ENCODE data around the gene DOCK1. TPM values are rescaled to one million over a fixed set of nuclear protein-coding genes. Genes with fewer than 3 reads are reported as not detected.

DOCK1 gene
- total and polyA plus RNA-seq, 7 experiments from 2014 or later, result 0.11 to 1.2 (median 0.34) TPM; not detected in 2

DNA sequence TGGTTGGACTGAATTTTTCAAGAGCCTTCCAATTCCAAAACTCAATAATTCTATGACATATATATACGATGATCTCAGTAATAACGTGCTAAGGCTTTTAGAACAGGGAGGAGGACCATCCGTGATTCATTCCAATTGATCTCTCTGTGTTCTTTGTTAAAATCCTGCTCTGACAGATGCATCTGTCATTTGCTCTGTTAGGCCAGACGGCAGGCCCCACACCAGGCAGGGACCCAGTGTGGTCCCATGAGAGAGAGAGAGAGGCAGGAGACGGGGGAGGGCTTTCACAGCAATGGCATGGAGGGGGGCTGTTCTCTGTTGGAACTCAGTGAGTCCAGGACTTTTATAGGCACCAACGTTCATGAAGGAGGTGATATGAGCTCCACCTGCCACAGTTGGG is 451.1 kb downstream of the DOCK1 start:
- Histone ChIP-seq H3K27ac (ENCODE audit: low read depth, low read length) (no peak overlapping the region), H3K4me1 (ENCODE audit: control insufficient read depth in 2 of 2, insufficient read depth in 2 of 2, low read length in 2 of 2) (no peaks in the 10 kb centered on the region), H3K36me3 (ENCODE audit: control insufficient read depth in 2 of 3, insufficient read depth in 3 of 3, low read length in 3 of 3) (no peaks in the 10 kb centered on the region), H3K4me3 (ENCODE audit: low read length) (no peak overlapping the region), H3K9me3 (ENCODE audit: control insufficient read depth in 2 of 3, low read length in 3 of 3) (no peaks in the 10 kb centered on the region), H3K27me3 (ENCODE audit: control insufficient read depth in 2 of 2, insufficient read depth in 2 of 2, low read length in 2 of 2) (no peaks in the 10 kb centered on the region)
- no peak overlapping the region for H3K27ac Mint-ChIP-seq
- no peaks in the 10 kb centered on the region for H3K9me3 Mint-ChIP-seq
- no peak overlapping the region for H3K4me3 Mint-ChIP-seq
- H3K36me3 Mint-ChIP-seq, result no peaks in the 10 kb centered on the region
- no peak for ATAC-seq
- intact Hi-C loops (cut with micrococcal nuclease), result loop anchor here (10.0 kb wide), 1 partner anchor 112 kb away; no protein-coding TSS in a partner anchor
- H3K27me3 Mint-ChIP-seq, result peaks cover 0 to 12% (median under 1%) of the 10 kb centered on the region in 5 donors
- H3K4me1 Mint-ChIP-seq, result no peaks in the 10 kb centered on the region
- ChIA-PET POLR2A (no interaction called here), CTCF (no interaction called here)
- no peak for DNase-seq

DNA sequence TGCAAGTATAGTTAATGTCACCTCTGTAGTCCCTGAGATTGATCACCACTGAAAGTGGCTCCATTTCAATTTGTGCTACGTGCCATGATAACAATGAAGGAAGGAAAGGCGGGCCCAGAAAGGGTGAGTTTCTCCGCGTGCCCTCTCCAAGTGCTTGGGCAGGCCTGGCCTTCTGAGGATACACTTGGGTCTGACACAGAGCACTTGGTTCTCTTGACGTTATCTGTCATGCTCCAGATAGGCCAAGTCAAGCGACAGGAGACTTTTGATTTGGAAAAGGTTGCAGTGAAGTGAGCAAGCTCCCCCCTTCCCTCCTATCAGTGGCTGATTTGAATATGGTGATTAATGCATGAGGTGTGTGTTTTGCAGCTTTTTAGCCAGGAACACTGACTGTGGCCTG is 452.0 kb downstream of the DOCK1 start:
- Mint-ChIP-seq H3K4me3 (no peak overlapping the region), H3K36me3 (no peaks in the 10 kb centered on the region), H3K9me3 (no peaks in the 10 kb centered on the region), H3K4me1 (no peaks in the 10 kb centered on the region), H3K27ac (no peak overlapping the region), H3K27me3 (peaks cover 0 to 22% (median 5%) of the 10 kb centered on the region in 5 donors)
- no peak for DNase-seq
- Histone ChIP-seq H3K4me1 (ENCODE audit: control insufficient read depth in 2 of 2, insufficient read depth in 2 of 2, low read length in 2 of 2) (no peaks in the 10 kb centered on the region), H3K27me3 (ENCODE audit: control insufficient read depth in 2 of 2, insufficient read depth in 2 of 2, low read length in 2 of 2) (no peaks in the 10 kb centered on the region), H3K4me3 (ENCODE audit: low read length) (no peak overlapping the region), H3K27ac (ENCODE audit: low read depth, low read length) (no peak overlapping the region), H3K36me3 (ENCODE audit: control insufficient read depth in 2 of 3, insufficient read depth in 3 of 3, low read length in 3 of 3) (no peaks in the 10 kb centered on the region), H3K9me3 (ENCODE audit: control insufficient read depth in 2 of 3, low read length in 3 of 3) (no peaks in the 10 kb centered on the region)
- ATAC-seq, result no peak
- ChIA-PET POLR2A (no interaction called here), CTCF (no interaction called here)
- intact Hi-C loops (cut with micrococcal nuclease), result loop anchor here (10.0 kb wide), 1 partner anchor 112 kb away; no protein-coding TSS in a partner anchor

DNA sequence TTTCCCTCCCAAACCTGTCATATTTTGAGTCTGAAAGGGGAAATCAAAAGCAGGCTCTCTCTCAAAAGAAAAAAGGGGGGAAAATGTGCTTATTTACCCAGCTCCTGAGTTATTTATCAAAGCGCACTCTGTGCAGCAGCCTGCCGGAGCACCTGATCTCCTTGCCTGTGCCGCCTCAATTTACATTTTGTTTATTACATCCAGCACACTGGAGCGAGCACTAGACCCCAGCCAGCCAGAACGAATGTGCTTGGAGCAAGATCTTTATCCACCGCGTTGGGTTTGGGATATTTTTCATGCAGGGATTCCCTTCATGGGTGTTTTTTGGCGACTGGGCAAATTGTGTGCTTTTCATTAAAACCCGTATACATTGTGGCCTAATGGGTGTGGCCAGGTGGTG is 453.1 kb downstream of the DOCK1 start:
- Histone ChIP-seq H3K4me3 (ENCODE audit: low read length) (no peak overlapping the region), H3K36me3 (ENCODE audit: control insufficient read depth in 2 of 3, insufficient read depth in 3 of 3, low read length in 3 of 3) (no peaks in the 10 kb centered on the region), H3K27ac (ENCODE audit: low read depth, low read length) (no peak overlapping the region), H3K4me1 (ENCODE audit: control insufficient read depth in 2 of 2, insufficient read depth in 2 of 2, low read length in 2 of 2) (no peaks in the 10 kb centered on the region), H3K27me3 (ENCODE audit: control insufficient read depth in 2 of 2, insufficient read depth in 2 of 2, low read length in 2 of 2) (no peaks in the 10 kb centered on the region), H3K9me3 (ENCODE audit: control insufficient read depth in 2 of 3, low read length in 3 of 3) (no peaks in the 10 kb centered on the region)
- no peak overlapping the region for H3K27ac Mint-ChIP-seq
- ATAC-seq, result no peak
- no peak overlapping the region for H3K4me3 Mint-ChIP-seq
- intact Hi-C loops (cut with micrococcal nuclease), result loop anchor here (10.0 kb wide), 1 partner anchor 114 kb away; no protein-coding TSS in a partner anchor
- H3K27me3 Mint-ChIP-seq, result peaks cover 0 to 24% (median 5%) of the 10 kb centered on the region in 5 donors
- no peaks in the 10 kb centered on the region for H3K4me1 Mint-ChIP-seq
- ChIA-PET POLR2A (no interaction called here), CTCF (no interaction called here)
- H3K36me3 Mint-ChIP-seq, result no peaks in the 10 kb centered on the region
- peaks cover 0 to 2% (median 0%) of the 10 kb centered on the region in 11 donors for H3K9me3 Mint-ChIP-seq
- no peak for DNase-seq

DNA sequence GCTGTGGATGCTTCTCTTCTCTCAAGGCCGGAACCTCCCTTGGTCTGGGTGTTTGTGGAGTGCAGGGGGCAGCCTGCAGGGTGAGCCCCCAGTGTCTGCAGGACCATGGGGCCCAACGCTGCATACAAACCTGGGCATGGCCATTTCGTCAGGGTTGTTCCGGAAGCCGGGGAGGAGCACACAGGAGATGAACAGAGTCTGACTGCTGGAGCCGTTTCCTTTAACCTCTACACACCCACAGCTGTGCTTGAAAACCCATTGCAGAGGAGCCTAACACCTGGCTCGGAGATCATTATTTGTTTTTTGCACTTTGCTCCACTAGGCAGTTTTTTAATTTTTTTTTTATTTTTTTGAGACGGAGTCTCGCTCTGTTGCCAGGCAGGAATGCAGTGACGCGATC is 458.8 kb downstream of the DOCK1 start:
- Histone ChIP-seq H3K4me3 (ENCODE audit: low read length) (no peak overlapping the region), H3K9me3 (ENCODE audit: control insufficient read depth in 2 of 3, low read length in 3 of 3) (no peaks in the 10 kb centered on the region), H3K36me3 (ENCODE audit: control insufficient read depth in 2 of 3, insufficient read depth in 3 of 3, low read length in 3 of 3) (no peaks in the 10 kb centered on the region), H3K27ac (ENCODE audit: low read depth, low read length) (no peak overlapping the region), H3K27me3 (ENCODE audit: control insufficient read depth in 2 of 2, insufficient read depth in 2 of 2, low read length in 2 of 2) (no peaks in the 10 kb centered on the region), H3K4me1 (ENCODE audit: control insufficient read depth in 2 of 2, insufficient read depth in 2 of 2, low read length in 2 of 2) (no peaks in the 10 kb centered on the region)
- Mint-ChIP-seq H3K27ac (no peak overlapping the region), H3K4me3 (no peak overlapping the region), H3K36me3 (no peaks in the 10 kb centered on the region), H3K4me1 (no peaks in the 10 kb centered on the region), H3K27me3 (peaks cover 0 to 39% (median 11%) of the 10 kb centered on the region in 5 donors), H3K9me3 (peaks cover 0 to 2% (median 0%) of the 10 kb centered on the region in 11 donors)
- ChIA-PET POLR2A (no interaction called here), CTCF (no interaction called here)
- intact Hi-C loops (cut with micrococcal nuclease), result no loop called here
- DNase-seq (no peak), ATAC-seq (no peak)

DNA sequence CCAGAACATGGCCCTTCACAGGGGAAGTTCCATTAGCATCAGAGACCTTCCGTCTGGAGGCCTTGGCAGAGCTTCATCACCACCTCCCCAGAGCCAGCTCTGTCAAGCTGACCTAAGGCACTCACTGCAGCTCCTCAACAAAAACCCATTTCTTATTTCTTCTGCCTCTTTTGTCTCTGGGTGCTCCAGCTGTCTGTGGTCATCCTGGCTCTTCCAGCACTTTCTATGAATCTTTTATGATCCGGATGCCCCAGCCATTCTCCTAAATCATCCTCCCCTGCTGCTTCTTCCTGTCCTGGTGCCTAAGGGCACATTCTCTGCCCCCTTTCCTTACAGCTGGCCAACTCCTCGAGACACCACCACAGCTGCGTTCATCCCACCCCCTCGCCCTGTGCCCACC is 462.9 kb downstream of the DOCK1 start:
- Histone ChIP-seq H3K36me3 (ENCODE audit: control insufficient read depth in 2 of 3, insufficient read depth in 3 of 3, low read length in 3 of 3) (no peaks in the 10 kb centered on the region), H3K27me3 (ENCODE audit: control insufficient read depth in 2 of 2, insufficient read depth in 2 of 2, low read length in 2 of 2) (no peaks in the 10 kb centered on the region), H3K9me3 (ENCODE audit: control insufficient read depth in 2 of 3, low read length in 3 of 3) (no peaks in the 10 kb centered on the region), H3K27ac (ENCODE audit: low read depth, low read length) (no peak overlapping the region), H3K4me1 (ENCODE audit: control insufficient read depth in 2 of 2, insufficient read depth in 2 of 2, low read length in 2 of 2) (no peaks in the 10 kb centered on the region), H3K4me3 (ENCODE audit: low read length) (no peak overlapping the region)
- ChIA-PET POLR2A (no interaction called here), CTCF (no interaction called here)
- H3K36me3 Mint-ChIP-seq, result no peaks in the 10 kb centered on the region
- ATAC-seq (no peak), DNase-seq (no peak)
- no peak overlapping the region for H3K27ac Mint-ChIP-seq
- H3K27me3 Mint-ChIP-seq, result peaks cover 0 to 20% (median 11%) of the 10 kb centered on the region in 5 donors
- intact Hi-C loops (cut with micrococcal nuclease), result no loop called here
- H3K4me1 Mint-ChIP-seq, result no peaks in the 10 kb centered on the region
- no peak overlapping the region for H3K4me3 Mint-ChIP-seq
- H3K9me3 Mint-ChIP-seq, result no peaks in the 10 kb centered on the region

DNA sequence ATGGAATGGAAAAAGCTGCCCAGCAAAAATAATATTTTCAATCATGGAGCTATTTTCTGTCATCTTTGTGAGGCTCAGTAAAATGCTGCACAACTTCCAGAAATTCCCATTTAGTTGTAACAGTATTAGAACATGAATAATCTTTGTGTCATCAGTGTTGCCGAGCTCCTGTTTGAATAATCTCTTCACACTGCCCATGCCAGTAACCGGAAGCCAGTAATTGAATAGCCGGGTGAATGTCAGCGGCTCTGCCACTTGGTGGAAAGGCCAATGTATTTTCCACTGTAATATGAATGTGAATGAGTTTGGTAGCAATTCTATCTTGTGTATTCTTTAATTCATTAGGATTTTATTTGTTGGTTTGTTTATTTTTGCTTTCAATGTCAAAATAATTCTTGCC is 463.7 kb downstream of the DOCK1 start:
- Mint-ChIP-seq H3K27ac (no peak overlapping the region), H3K36me3 (no peaks in the 10 kb centered on the region), H3K4me3 (no peak overlapping the region), H3K27me3 (peaks cover 0 to 24% (median 11%) of the 10 kb centered on the region in 5 donors), H3K4me1 (no peaks in the 10 kb centered on the region), H3K9me3 (no peaks in the 10 kb centered on the region)
- no peak for DNase-seq
- Histone ChIP-seq H3K36me3 (ENCODE audit: control insufficient read depth in 2 of 3, insufficient read depth in 3 of 3, low read length in 3 of 3) (no peaks in the 10 kb centered on the region), H3K9me3 (ENCODE audit: control insufficient read depth in 2 of 3, low read length in 3 of 3) (no peaks in the 10 kb centered on the region), H3K27me3 (ENCODE audit: control insufficient read depth in 2 of 2, insufficient read depth in 2 of 2, low read length in 2 of 2) (no peaks in the 10 kb centered on the region), H3K27ac (ENCODE audit: low read depth, low read length) (no peak overlapping the region), H3K4me1 (ENCODE audit: control insufficient read depth in 2 of 2, insufficient read depth in 2 of 2, low read length in 2 of 2) (no peaks in the 10 kb centered on the region), H3K4me3 (ENCODE audit: low read length) (no peak overlapping the region)
- ChIA-PET CTCF (no interaction called here), POLR2A (no interaction called here)
- ATAC-seq, result no peak
- intact Hi-C loops (cut with micrococcal nuclease), result no loop called here

DNA sequence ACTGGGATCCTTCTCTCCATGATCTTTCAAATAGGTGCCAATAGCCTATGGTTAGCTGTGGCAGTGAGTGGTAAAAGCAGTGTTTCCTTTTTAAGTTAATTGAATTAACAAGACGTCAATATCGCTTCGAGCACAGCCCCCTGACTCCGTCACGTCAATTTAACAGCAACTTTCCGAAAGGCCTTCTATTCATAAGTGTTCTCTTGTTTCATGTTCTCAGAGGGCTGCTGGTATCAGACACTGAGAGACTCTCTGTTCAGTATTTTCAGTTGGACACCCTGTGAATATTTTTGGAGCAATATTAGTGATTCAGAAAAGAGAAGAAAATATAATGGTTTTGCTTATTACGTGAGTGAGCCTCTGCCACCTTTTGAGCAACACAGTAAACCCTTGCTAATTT is 465.4 kb downstream of the DOCK1 start:
- Mint-ChIP-seq H3K4me1 (no peaks in the 10 kb centered on the region), H3K27ac (no peak overlapping the region), H3K27me3 (peaks cover 0 to 31% (median 12%) of the 10 kb centered on the region in 5 donors), H3K36me3 (no peaks in the 10 kb centered on the region), H3K9me3 (no peaks in the 10 kb centered on the region), H3K4me3 (no peak overlapping the region)
- Histone ChIP-seq H3K36me3 (ENCODE audit: control insufficient read depth in 2 of 3, insufficient read depth in 3 of 3, low read length in 3 of 3) (no peaks in the 10 kb centered on the region), H3K4me3 (ENCODE audit: low read length) (no peak overlapping the region), H3K27me3 (ENCODE audit: control insufficient read depth in 2 of 2, insufficient read depth in 2 of 2, low read length in 2 of 2) (no peaks in the 10 kb centered on the region), H3K27ac (ENCODE audit: low read depth, low read length) (no peak overlapping the region), H3K4me1 (ENCODE audit: control insufficient read depth in 2 of 2, insufficient read depth in 2 of 2, low read length in 2 of 2) (no peaks in the 10 kb centered on the region), H3K9me3 (ENCODE audit: control insufficient read depth in 2 of 3, low read length in 3 of 3) (no peaks in the 10 kb centered on the region)
- POLR2A ChIA-PET, result no interaction called here
- ATAC-seq, result no peak
- no peak for DNase-seq
- CTCF ChIA-PET, result no interaction called here
- intact Hi-C loops (cut with micrococcal nuclease), result no loop called here
